Stimulated activated CD4-positive, alpha-beta T cell treated with anti-CD3 and anti-CD28 coated beads, Interleukin-2, amount 100 ng/mL, for 48 hours (primary cell): ENCODE measurements around the gene GFER.

Experiments used
- DNase-seq, 2 donors: peaks; one replicate each; pipeline ENCODE4 v3.0.0-alpha.2; 2020

GFER gene

DNA sequence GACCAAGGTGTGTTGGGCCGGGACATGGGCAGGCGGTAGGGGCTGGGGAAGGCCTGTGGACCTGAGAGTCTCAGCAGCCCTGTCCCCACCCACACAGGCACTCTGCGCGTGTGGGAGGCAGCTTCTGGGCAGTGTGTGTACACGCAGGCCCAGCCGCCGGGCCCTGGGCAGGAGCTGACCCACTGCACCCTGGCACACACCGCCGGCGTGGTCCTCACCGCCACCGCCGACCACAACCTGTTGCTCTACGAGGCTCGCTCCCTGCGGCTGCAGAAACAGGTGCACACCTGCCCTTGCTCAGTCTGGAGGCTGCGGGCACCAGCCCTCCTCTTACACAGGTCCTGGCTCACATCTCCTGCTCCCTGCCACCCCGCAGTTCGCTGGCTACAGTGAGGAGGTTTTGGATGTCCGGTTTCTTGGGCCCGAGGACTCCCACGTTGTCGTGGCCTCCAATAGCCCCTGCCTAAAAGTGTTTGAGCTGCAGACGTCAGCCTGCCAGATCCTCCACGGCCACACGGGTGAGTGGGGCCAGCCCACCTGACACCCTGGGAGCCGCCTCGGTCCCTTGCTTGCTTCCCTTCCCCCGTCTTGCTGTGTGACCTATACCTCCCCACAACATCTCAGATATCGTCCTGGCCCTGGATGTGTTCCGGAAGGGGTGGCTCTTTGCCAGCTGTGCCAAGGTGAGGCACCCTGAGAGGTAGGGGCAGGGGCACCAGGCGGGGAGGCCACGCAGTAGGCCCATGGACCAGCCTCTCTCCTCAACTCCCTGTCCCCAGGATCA lies 8.4 kb upstream of the GFER start:
- DNase-seq: no peak

DNA sequence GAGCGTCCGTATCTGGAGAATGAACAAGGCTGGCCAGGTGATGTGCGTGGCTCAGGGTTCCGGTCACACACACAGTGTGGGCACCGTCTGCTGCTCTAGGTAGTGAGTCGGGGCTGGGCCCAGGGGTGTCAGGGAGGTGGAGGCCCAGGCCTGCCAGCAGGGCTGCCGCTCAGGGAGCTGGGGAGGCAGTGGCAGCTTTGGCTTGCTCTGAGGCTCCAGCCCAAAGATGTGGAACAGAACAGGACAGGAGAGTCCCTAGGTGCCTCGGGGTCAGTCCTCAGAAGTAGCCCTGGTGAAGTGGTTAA lies 7.8 kb upstream of the GFER start:
- no peak for DNase-seq

DNA sequence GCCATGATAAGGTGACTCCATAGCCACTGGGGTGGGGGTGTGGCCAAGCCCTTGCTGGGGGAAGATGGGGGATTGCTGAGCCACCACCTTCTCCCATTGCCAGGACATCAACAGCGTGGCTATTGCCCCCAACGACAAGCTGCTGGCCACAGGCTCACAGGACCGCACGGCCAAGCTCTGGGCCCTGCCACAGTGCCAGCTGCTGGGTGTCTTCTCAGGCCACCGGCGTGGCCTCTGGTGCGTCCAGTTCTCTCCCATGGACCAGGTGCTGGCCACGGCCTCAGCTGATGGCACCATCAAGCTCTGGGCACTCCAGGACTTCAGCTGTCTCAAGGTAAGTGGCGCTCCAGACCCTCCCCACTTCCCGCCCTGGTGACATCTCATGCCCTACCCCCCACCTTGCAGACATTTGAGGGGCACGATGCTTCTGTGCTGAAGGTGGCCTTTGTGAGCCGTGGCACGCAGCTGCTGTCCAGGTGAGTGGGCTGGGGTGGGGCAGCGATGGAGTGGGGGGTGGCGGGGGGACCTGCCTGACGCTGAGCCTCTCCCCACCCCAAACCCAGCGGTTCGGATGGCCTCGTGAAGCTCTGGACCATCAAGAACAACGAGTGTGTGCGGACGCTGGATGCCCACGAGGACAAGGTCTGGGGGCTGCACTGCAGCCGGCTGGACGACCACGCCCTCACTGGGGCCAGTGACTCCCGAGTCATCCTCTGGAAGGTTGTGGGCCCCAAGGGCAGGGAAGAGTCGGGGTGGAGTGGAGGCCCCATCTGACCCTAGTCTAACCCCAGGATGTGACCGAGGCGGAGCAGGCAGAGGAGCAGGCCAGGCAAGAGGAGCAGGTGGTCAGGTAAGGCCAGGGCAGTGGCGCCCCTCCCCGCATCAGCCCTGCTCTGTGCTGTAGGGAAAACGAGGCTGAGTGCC lies 6.8 kb upstream of the GFER start:
- DNase-seq: no peak

DNA sequence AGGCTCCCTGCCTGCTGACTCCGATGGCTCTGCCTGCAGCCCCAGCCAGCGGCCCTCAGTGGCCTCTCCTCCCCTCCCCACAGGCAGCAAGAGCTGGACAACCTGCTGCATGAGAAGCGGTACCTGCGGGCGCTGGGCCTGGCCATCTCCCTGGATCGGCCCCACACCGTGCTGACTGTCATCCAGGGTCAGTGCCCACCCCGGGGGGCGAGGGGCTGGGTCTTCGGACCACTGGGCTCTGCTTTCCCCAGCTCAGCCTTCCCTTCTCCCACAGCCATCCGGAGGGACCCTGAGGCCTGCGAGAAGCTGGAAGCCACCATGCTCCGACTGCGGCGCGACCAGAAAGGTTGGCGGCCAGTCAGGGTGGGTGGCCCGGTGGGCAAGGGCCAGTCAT lies 6.1 kb upstream of the GFER start:
- no peak for DNase-seq

GRCh38 chr16:1978476-1979120 lies 5.4 kb upstream of the GFER start:
- no peak for DNase-seq

DNA sequence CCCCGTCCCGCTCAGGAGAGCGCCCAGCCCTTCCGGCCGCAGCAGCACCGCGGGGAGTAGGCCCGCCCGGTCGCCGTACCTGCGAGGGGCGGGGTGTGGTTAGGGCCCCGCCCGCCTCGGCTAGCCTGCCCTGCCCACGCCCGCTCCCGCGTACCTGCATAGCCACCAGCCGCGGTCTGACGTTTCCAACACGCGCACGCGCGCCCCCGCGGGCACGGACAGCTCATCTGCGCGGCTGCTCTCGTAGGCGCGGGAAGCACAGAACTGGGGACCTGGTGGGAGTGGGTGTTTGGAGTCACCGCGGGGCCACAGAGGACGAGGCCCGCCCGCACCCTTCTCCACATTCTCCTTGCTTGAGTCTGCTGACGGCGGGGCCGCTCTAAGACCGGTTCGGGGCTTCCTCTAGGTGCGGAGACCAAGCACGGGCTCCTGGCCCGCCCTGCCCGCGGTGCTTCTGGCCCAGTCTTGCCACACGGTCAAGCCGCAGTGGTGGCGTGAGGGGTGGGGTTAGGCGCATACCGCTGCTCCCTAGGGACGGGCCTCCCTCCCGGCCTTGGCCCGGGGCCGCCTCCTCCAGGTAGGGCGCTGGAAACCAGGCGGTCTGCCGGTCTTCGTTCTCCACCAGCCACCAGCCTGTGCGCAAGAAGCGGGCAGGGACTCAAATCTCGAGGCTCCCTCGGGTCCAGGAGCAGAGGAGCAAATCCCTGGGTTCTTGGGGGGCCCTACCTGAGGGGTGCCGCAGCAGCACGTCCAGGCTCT lies 4.5 kb upstream of the GFER start:
- no peak for DNase-seq

DNA sequence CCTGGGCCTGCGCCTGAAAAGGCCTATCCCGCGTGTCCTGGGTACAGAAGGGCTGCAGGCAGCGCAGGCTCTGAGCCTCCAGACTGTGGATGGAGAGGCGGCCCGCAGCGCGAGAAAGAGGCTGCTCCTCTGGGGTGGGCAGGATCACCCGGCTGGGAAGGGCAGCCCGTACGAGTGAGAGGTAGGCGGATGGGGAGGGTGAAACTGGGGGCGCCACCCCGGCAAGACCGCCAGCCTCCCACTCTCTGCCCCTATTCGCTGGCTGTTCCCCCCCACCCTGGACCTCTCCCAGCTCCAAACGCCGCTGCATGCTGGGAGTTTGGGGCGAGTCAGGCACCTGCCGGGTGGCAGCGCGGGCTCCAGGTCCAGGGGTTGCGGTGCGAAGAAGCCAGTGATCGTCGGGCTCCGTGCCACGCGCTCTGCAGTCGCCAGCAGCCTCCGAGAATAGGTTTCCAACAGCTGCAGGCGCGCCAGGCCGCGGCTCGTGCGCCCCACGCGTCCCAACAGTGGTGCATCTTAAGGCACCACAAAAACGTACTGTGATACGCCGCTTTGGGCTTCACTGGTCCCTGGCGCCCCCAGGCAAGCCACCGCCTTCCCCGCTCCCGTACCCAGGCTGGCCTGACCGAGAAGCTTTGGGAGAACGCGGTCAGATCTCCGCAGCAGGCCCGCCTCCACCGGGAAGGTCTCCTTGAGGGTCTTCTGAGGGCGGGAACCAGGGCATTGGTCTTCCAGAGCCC lies 3.8 kb upstream of the GFER start:
- no peak for DNase-seq

GRCh38 chr16:1980770-1981087 lies 3.3 kb upstream of the GFER start:
- no peak for DNase-seq

GRCh38 chr16:1981398-1981836 lies 2.6 kb upstream of the GFER start, which contains the start of gene NOXO1:
NOXO1 (minus strand) TSS chr16:1981469; CDS start chr16:1981179, 290 bp downstream.
- no peak for DNase-seq

DNA sequence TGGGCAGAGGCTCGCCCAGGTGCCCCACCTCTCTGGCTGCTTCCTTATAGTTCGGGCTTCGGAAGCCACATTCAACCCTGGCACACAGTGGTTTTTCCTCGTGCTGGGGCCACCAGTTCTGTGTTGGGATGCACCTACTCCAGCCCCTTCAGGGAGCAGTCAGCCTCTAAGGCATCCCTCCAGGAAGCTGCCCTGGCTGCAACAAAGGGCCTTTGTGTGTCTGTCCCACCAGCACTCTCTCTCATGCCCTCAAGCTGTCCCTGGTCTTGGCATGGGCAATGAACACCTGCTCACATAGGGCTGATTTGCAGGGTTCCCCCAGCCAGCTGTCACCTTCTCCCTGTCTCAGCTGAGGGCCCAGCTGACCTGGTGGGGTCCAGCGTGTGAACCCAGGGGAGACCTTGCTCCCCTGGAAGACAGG lies 2.0 kb upstream of the GFER start:
- no peak for DNase-seq

- DNase-seq: no peak
Measured at GRCh38 chr16:1982991-1983543, 926 bp upstream of the GFER start.

DNA sequence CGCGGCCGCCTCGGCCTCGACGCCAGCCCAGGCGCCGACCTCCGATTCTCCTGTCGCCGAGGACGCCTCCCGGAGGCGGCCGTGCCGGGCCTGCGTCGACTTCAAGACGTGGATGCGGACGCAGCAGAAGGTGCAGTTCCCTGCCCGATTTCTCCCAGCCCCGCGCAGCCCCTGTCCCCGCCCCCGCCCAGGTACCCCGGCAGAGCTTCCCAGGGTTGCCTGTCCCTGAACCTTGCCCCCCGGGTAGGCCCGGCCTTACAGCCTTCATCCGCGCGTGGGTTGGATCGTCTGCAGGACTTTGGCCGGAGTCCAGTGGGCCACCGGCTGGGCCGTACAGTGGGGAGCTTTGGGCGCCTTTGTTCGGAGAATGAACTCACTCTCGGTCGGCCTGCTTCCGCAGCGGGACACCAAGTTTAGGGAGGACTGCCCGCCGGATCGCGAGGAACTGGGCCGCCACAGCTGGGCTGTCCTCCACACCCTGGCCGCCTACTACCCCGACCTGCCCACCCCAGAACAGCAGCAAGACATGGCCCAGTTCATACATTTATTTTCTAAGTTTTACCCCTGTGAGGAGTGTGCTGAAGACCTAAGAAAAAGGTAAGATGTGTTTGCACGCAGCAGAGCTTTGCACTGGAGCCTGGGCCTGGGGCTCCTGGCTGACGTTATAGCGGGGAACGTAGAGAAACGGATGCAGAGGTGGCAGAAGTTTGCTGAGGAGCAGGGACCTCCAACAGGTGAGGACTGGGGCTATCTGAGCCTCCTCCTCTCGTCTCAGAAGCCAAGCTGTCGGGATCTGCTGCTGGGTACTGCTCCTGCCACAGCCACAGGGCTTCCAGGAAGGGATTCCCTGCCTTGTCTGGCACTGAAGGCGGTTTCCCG lies 593 bp downstream of the GFER start:
- DNase-seq: no peak

DNA sequence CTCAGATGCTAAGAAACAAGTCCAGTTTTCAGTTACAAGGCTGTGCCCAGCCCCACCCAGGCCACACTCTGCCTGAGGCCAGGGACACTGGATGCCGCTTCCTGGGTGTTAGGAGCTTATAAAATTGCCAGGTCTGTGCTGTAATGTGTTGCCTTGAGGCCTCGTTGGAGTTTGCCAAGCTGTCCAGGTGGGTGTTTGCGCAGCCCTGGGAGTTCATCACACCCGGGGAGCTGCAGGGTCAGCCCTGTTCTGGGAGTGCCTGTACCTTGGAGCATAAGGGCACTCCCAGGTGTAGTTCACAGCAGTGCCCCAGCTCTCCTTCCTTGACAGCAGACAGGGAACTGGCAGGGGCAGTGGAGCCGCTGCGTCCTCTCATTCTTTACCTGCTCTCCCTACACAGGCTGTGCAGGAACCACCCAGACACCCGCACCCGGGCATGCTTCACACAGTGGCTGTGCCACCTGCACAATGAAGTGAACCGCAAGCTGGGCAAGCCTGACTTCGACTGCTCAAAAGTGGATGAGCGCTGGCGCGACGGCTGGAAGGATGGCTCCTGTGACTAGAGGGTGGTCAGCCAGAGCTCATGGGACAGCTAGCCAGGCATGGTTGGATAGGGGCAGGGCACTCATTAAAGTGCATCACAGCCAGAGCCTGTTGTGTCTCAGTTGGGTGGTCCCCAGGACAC lies 1.6 kb downstream of the GFER start:
- no peak for DNase-seq

DNA sequence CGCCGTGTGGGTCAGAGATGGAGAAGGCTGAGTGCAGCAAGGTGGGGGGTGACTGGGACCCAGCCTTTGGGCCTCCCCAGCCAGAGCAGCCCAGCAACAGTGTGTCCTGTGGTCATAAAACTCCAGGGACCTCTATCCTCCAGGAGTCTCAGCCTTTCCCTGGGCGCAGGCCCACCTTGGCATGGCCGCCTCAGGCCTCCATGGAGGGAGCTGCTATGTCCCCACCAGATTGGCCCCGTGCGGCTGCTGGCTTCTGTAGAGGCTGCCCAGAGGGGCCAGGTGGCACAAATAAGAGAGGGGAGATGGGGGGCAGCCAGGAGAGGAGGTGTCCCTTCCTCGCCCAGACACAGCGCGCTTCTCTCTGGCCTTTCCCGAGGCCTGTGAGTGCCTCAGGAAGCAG lies 3.2 kb downstream of the GFER start:
- DNase-seq: no peak

DNA sequence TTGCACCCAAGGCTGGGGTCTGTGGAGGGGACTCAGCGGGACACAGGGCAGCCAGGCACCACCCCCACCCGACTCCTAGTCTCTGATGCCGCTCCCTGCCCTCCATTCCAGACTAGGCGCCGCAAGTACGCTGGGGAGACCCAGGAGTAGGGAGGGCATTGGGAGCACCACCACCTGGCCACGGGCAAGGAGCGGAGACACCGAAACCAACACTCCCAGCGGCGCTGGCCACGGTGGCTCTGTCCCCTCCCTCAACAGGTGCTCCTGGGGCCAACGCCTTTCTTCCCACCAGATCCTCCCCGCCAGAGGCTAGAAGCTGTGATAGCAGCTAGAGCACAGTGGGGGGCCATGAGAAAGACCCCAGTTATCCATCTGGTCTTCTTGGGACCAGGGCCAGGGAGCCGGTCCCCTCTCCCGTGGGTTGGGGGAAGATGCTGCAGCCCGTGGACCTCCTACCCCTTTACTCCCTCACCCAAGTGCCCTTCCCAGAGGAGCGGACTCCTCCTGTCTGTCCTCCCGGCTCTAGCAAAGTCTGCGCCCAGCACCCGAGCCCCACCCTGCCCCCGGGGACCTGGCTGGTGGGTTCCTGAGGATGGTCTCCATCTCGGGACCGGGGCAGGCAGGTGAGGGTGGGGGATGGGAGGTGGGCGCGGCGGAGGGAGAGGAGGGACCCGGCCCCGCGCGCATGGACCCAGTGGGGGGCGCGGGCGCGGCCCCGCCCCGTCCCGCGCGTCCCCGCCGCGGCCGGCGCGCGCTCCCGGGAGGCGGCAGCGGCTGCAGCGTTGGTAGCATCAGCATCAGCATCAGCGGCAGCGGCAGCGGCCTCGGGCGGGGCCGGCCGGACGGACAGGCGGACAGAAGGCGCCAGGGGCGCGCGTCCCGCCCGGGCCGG lies 5.5 kb downstream of the GFER start, which contains the start of gene SYNGR3:
Gene SYNGR3 (plus strand): TSS at position 762 of the 892 bp plus-strand sequence. CDS start 133 bp downstream, outside the sequence.
- no peak for DNase-seq

DNA sequence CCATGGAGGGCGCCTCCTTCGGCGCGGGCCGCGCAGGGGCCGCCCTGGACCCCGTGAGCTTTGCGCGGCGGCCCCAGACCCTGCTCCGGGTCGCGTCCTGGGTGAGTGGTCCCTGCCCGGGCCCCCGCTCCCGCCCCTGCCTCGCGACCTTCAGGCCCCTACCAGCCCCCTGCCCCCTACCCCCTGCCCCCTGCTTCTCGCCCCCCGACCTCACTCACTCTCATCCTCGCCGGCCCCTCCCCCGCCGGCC lies 6.0 kb downstream of the GFER start:
- DNase-seq: no peak

GRCh38 chr16:1990351-1991134 lies 6.5 kb downstream of the GFER start:
- DNase-seq: no peak

- DNase-seq: no peak
Measured at GRCh38 chr16:1991135-1991551, 7.2 kb downstream of the GFER start.

- no peak for DNase-seq
Measured at GRCh38 chr16:1991588-1991947, 7.6 kb downstream of the GFER start.
